Mesenchymal stem cell (in vitro differentiated cells and primary cell): Measurements from ENCODE around the gene CD109.
A peak's percentile ranks its signal among the peaks of the same experiment; 100 is the strongest.
"Not testable (repeated sequence)": the region's sequence is repeated elsewhere in the genome, so short reads cannot be mapped to it uniquely, and the experiment has no call there.

ENCODE experiments used
- DNase-seq: peaks from one replicate; pipeline ENCODE4 v3.0.0-alpha.2; 2013
- H2AFZ ChIP-seq: one replicate; pipeline ENCODE4 v1.6.1; 2013; ENCODE audit warnings: low read depth, mild to moderate bottlenecking, control low read depth, inconsistent platforms, low read length, moderate library complexity
- H2AK5ac ChIP-seq: 2 replicates; pipeline ENCODE4 v1.6.1; 2013; ENCODE audit warnings: low read length, moderate library complexity, mild to moderate bottlenecking, inconsistent platforms; ENCODE audit not compliant: severe bottlenecking
- H2BK120ac ChIP-seq: one replicate; pipeline ENCODE4 v1.6.1; 2013; ENCODE audit warnings: low read depth, mild to moderate bottlenecking, inconsistent platforms, low read length, moderate library complexity
- H2BK12ac ChIP-seq, 2 experiments: one replicate each; pipeline ENCODE4 v1.6.1; 2013; ENCODE audit warnings: inconsistent platforms in 2 of 2, low read length in 2 of 2, mild to moderate bottlenecking in 2 of 2, moderate library complexity in 2 of 2, control low read depth in 1 of 2
- H2BK15ac ChIP-seq: one replicate; pipeline ENCODE4 v1.6.1; 2013; ENCODE audit warnings: mild to moderate bottlenecking, low read depth, inconsistent platforms; ENCODE audit not compliant: poor library complexity, severe bottlenecking
- H2BK5ac ChIP-seq: 2 replicates; pipeline ENCODE4 v1.6.1; 2013; ENCODE audit warnings: low read depth, mild to moderate bottlenecking, low read length, control low read depth, inconsistent platforms; ENCODE audit not compliant: poor library complexity, severe bottlenecking
- H3K14ac ChIP-seq, 2 experiments: one replicate each; pipeline ENCODE4 v1.6.1; 2013; ENCODE audit warnings: inconsistent platforms in 2 of 2, low read length in 2 of 2, control low read depth in 1 of 2, mild to moderate bottlenecking in 1 of 2, moderate library complexity in 1 of 2
- H3K18ac ChIP-seq, 2 experiments: one replicate each; pipeline ENCODE4 v1.6.1; 2013; ENCODE audit warnings: inconsistent platforms in 2 of 2, low read length in 2 of 2, control low read depth in 1 of 2, low read depth in 1 of 2, mild to moderate bottlenecking in 1 of 2
- H3K23ac ChIP-seq, 2 experiments: one replicate each; pipeline ENCODE4 v1.6.1; 2013; ENCODE audit warnings: inconsistent platforms in 2 of 2, low read length in 2 of 2, mild to moderate bottlenecking in 2 of 2, moderate library complexity in 2 of 2, control low read depth in 1 of 2
- H3K27ac ChIP-seq: 2 replicates; pipeline ENCODE4 v1.5.1; 2013; ENCODE audit warnings: mild to moderate bottlenecking, moderate library complexity, low read length, control low read depth, inconsistent platforms; ENCODE audit not compliant: poor library complexity, severe bottlenecking
- H3K27me3 ChIP-seq, 2 experiments: 2 replicates each; pipeline versions ENCODE4 v1.6.1 to v1.7.0; 2013; ENCODE audit warnings: low read length in 2 of 2, mild to moderate bottlenecking in 2 of 2, moderate library complexity in 2 of 2, control low read depth in 1 of 2, inconsistent platforms in 1 of 2; ENCODE audit not compliant: control insufficient read depth in 1 of 2, insufficient read depth in 1 of 2
- H3K36me3 ChIP-seq, 2 experiments: 2 replicates each; pipeline versions ENCODE4 v1.6.1 to v1.7.0; 2013; ENCODE audit warnings: low read length in 2 of 2, control low read depth in 1 of 2, inconsistent platforms in 1 of 2, low read depth in 1 of 2, mild to moderate bottlenecking in 1 of 2; ENCODE audit not compliant: insufficient read depth in 2 of 2, control insufficient read depth in 1 of 2
- H3K4ac ChIP-seq, 2 experiments: one replicate each; pipeline ENCODE4 v1.6.1; 2013; ENCODE audit warnings: inconsistent platforms in 2 of 2, low read length in 2 of 2, mild to moderate bottlenecking in 2 of 2, moderate library complexity in 2 of 2, control low read depth in 1 of 2, low read depth in 1 of 2
- H3K4me1 ChIP-seq: 2 replicates; pipeline ENCODE4 v1.6.1; 2013; ENCODE audit warnings: low read depth, low read length, control low read depth; ENCODE audit not compliant: control insufficient read depth, insufficient read depth
- H3K4me2 ChIP-seq: 2 replicates; pipeline ENCODE4 v1.6.1; 2013; ENCODE audit warnings: low read length, mild to moderate bottlenecking, inconsistent platforms; ENCODE audit not compliant: poor library complexity, severe bottlenecking
- H3K4me3 ChIP-seq, 2 experiments: 2 replicates each; pipeline versions ENCODE4 v1.5.1 to v1.7.0; 2013; ENCODE audit warnings: low read length in 2 of 2, mild to moderate bottlenecking in 2 of 2, control low read depth in 1 of 2, low read depth in 1 of 2; ENCODE audit not compliant: insufficient read depth in 1 of 2
- H3K79me1 ChIP-seq: replicated peaks from 2 replicates; pipeline ENCODE4 v1.6.1; 2013; ENCODE audit warnings: mild to moderate bottlenecking, control low read depth, low read length, inconsistent platforms; ENCODE audit not compliant: poor library complexity, severe bottlenecking
- H3K9ac ChIP-seq: 2 replicates; pipeline ENCODE4 v1.7.0; 2013; ENCODE audit warnings: mild to moderate bottlenecking, low read length, moderate library complexity
- H3K9me3 ChIP-seq: 2 replicates; pipeline ENCODE4 v1.7.0; 2013; ENCODE audit warnings: mild to moderate bottlenecking, low read length; ENCODE audit not compliant: control insufficient read depth
- H4K8ac ChIP-seq: one replicate; pipeline ENCODE4 v1.6.1; 2013; ENCODE audit warnings: inconsistent platforms, mild to moderate bottlenecking, low read length, moderate library complexity
- H4K91ac ChIP-seq: one replicate; pipeline ENCODE4 v1.6.1; 2013; ENCODE audit warnings: mild to moderate bottlenecking, low read length, inconsistent platforms
- WGBS: methylation state at CpG from one replicate; pipeline ENCODE4 v1.1.7; 2013; ENCODE audit warnings: mixed read lengths; 5-methylcytosine and 5-hydroxymethylcytosine counted together

The CD109 gene

DNA sequence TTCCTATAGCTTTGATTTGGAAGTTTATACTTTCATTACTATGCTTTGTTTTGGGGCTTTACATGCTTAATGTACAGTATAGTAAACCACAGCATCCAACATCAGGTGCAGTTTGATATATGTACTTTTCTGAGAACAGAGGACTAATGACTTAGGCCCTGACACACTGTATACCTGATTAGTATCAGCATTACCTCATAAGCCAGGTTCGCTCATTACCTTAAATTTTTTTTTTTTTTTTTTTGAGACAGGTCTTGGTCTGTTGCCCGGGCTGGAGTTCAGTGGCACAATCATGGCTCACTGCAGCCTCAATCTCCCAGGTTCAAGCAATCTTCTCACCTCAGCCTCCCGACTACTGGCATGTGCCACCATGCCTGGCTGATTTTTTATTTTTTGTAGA is 28.4 kb downstream of the CD109 start:
- no peak overlapping the region for H3K4me3 ChIP-seq
- H2BK15ac ChIP-seq: no peak overlapping the region
- no peak overlapping the region for H3K9ac ChIP-seq
- H3K14ac ChIP-seq: no peak overlapping the region
- 99% methylated on average over 3 of the region's 3 CpGs for WGBS
- H2AK5ac ChIP-seq: no peak overlapping the region
- no peak overlapping the region for H3K4ac ChIP-seq
- H2AFZ ChIP-seq: no peak overlapping the region
- no peaks in the 10 kb centered on the region for H3K27me3 ChIP-seq
- H2BK12ac ChIP-seq: peak overlapping the region in 1 of 2 experiments; percentile 54
- no peak overlapping the region for H2BK5ac ChIP-seq
- peaks cover 8% of the 10 kb centered on the region for H3K79me1 ChIP-seq
- no peak overlapping the region for H3K23ac ChIP-seq
- H4K91ac ChIP-seq: no peak overlapping the region
- H3K9me3 ChIP-seq: no peaks in the 10 kb centered on the region
- H3K36me3 ChIP-seq: peaks cover 3 to 57% of the 10 kb centered on the region in 2 experiments
- H3K27ac ChIP-seq: no peak overlapping the region
- H4K8ac ChIP-seq: no peak overlapping the region
- H3K18ac ChIP-seq: peak overlapping the region in 1 of 2 experiments; percentile 52
- peaks cover 5% of the 10 kb centered on the region for H3K4me1 ChIP-seq
- no peak for DNase-seq
- H3K4me2 ChIP-seq: no peak overlapping the region
- H2BK120ac ChIP-seq: no peak overlapping the region

DNA sequence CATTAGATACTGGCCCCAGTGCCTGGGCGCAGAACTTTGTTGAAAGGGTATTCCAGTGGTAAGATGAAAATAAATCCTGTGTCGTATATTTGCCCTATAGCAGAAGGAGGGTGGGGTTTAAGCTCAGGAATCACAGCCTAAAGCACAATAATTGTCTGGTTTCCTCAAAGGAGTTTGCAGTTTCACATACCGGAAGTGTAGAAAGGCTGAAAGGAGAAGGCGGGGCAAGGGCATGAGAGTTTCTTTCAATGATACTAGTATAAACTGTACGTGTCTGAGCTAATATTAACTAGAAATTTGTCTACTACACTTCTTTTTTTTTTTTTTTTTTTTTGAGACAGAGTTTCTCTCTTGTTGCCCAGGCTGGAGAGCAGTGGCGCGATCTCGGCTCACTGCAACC is 29.2 kb downstream of the CD109 start:
- H3K27me3 ChIP-seq, DNase-seq, H3K4me1 ChIP-seq, H3K79me1 ChIP-seq, H3K4me2 ChIP-seq, H3K23ac ChIP-seq, H3K4me3 ChIP-seq, H3K27ac ChIP-seq, H4K91ac ChIP-seq, H2AK5ac ChIP-seq, H2AFZ ChIP-seq, H3K4ac ChIP-seq, H2BK5ac ChIP-seq, H3K9ac ChIP-seq, H3K14ac ChIP-seq, H2BK120ac ChIP-seq, H2BK12ac ChIP-seq, H3K9me3 ChIP-seq, H4K8ac ChIP-seq, H2BK15ac ChIP-seq, H3K18ac ChIP-seq: not testable (repeated sequence)
- 94% methylated on average over 5 of the region's 8 CpGs for WGBS
- peaks cover 3 to 55% of the 10 kb centered on the region in 2 experiments for H3K36me3 ChIP-seq

DNA sequence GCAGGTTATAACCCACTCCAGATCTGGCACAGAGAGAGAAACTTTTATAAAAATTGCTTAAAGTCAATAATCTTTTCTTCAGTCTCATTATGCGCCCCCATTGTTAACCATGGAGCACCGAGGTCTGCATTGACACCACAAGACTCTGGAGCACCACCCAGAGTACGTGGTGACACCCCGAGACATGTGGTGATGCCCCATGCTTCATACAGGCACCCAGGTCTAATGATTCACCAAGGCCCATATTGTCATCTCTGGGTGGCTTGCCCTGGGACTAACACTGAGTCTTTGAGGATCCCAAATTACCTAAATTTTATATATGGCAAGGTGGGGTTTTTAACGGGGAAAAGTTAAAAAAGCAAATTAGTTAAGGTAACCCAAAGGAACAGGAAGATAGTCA is 31.1 kb downstream of the CD109 start:
- Histone ChIP-seq H3K9ac (no peak overlapping the region), H3K36me3 (peaks cover 7 to 66% of the 10 kb centered on the region in 2 experiments), H3K4me2 (no peak overlapping the region), H2BK120ac (no peak overlapping the region), H3K4me3 (no peak overlapping the region), H2BK5ac (no peak overlapping the region), H2BK12ac (no peak overlapping the region), H3K23ac (no peak overlapping the region), H3K79me1 (peaks cover 9% of the 10 kb centered on the region), H3K4me1 (peaks cover 5% of the 10 kb centered on the region), H3K14ac (no peak overlapping the region), H3K27me3 (no peaks in the 10 kb centered on the region), H2AFZ (no peak overlapping the region), H2BK15ac (no peak overlapping the region), H2AK5ac (no peak overlapping the region), H3K18ac (no peak overlapping the region), H4K91ac (no peak overlapping the region), H4K8ac (no peak overlapping the region), H3K4ac (no peak overlapping the region), H3K27ac (no peak overlapping the region), H3K9me3 (no peaks in the 10 kb centered on the region)
- DNase-seq: no peak
- 97% methylated on average over 5 of the region's 5 CpGs for WGBS

DNA sequence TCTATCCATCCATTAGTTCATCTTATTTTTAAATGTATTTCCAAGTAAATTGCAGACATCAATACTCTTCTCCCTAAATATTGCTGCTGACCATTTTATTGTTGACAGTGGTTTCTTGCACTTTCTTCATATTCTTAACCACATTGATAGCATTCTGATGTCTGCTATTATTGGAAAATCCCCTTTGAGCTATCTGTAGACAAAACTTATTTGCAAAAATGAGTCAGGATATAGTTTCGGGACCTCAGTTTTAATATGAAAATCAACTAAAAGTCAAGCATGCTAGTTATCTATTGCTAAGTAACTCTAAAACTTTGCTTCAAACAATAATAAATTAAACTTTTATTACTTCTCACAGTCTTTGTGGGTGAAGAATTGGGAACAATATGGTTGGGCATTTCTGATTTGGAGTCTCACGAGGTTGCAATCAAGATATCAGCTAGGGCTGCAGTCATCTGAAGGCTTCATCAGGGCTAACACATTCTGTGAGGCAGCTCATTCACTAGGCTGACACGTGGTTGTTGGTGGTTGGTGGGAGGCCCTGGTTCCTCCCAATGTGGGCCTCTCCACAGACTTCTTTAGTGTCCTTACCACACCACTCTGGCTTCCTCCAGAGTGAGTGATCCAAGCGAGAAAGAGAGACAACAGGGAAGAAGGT is 32.7 kb downstream of the CD109 start:
- Histone ChIP-seq H2AK5ac (no peak overlapping the region), H4K91ac (no peak overlapping the region), H3K23ac (no peak overlapping the region), H2AFZ (no peak overlapping the region), H3K36me3 (peaks cover 10 to 76% of the 10 kb centered on the region in 2 experiments), H3K14ac (no peak overlapping the region), H3K27ac (no peak overlapping the region), H3K4me1 (peaks cover 3% of the 10 kb centered on the region), H2BK5ac (no peak overlapping the region), H3K9ac (no peak overlapping the region), H2BK12ac (no peak overlapping the region), H3K27me3 (no peaks in the 10 kb centered on the region), H3K4ac (no peak overlapping the region), H2BK120ac (no peak overlapping the region), H3K9me3 (no peaks in the 10 kb centered on the region), H4K8ac (no peak overlapping the region), H3K18ac (no peak overlapping the region), H3K79me1 (peaks cover 10% of the 10 kb centered on the region), H3K4me2 (no peak overlapping the region), H2BK15ac (no peak overlapping the region), H3K4me3 (no peak overlapping the region)
- DNase-seq: no peak
- 93% methylated on average over 3 of the region's 4 CpGs for WGBS
